HFFc6 (cell line): ENCODE data around the gene MYH7B. TPM values are rescaled to one million over a fixed set of nuclear protein-coding genes. Genes with fewer than 3 reads are reported as not detected.

Experiments
- DNase-seq: peaks from one replicate; pipeline ENCODE4 v3.0.0-alpha.2; 2018
- H3K27ac Mint-ChIP-seq: 2 replicates; pipeline ENCODE4 v1.8.0; 2020; ENCODE audit warnings: mild to moderate bottlenecking, mixed read lengths
- H3K27me3 Mint-ChIP-seq: 2 replicates; pipeline ENCODE4 v1.8.0; 2021; ENCODE audit warnings: mild to moderate bottlenecking, moderate library complexity, mixed read lengths; ENCODE audit not compliant: insufficient read depth
- H3K36me3 Mint-ChIP-seq: 2 replicates; pipeline ENCODE4 v1.8.0; 2021; ENCODE audit warnings: low read depth, mixed read lengths
- H3K4me1 Mint-ChIP-seq: 2 replicates; pipeline ENCODE4 v1.8.0; 2020; ENCODE audit warnings: low read depth, mixed read lengths
- H3K4me3 Mint-ChIP-seq: 2 replicates; pipeline ENCODE4 v1.8.0; 2020; ENCODE audit warnings: mild to moderate bottlenecking, moderate library complexity, mixed read lengths
- H3K9me3 Mint-ChIP-seq: 2 replicates; pipeline ENCODE4 v1.8.0; 2020; ENCODE audit warnings: mild to moderate bottlenecking, mixed read lengths
- CTCF ChIP-seq: fragments of 200-600 bp; sonication (generic); IDR thresholded peaks from 2 replicates; pipeline ENCODE4 v1.5.0; 2021; ENCODE audit warnings: antibody characterized with exemption, mild to moderate bottlenecking
- total RNA-seq, 6 experiments: library from RNA; stranded (reverse); fragmentation: NEBNext Ultra II Directional; extraction: Animal tissue kit (Norgen Biotek cat#: 25700); gene quantifications; 2 replicates in 1 of 6; 3 replicates in 5 of 6; pipeline ENCODE4 v1.2.3, GENCODE V29; 2021

MYH7B gene
- total RNA-seq, 6 experiments from 2014 or later, result 0.07 to 0.19 TPM; not detected in 4

GRCh38 chr20:35000922-35001595, 45.4 kb downstream of the MYH7B start:
- no peak overlapping the region for H3K27ac Mint-ChIP-seq
- H3K9me3 Mint-ChIP-seq, result no peaks in the 10 kb centered on the region
- H3K4me1 Mint-ChIP-seq, result no peaks in the 10 kb centered on the region
- no peak for DNase-seq
- H3K36me3 Mint-ChIP-seq, result peaks cover 11% of the 10 kb centered on the region; the same call in 1 of the 2 replicates
- TF ChIP-seq CTCF, result no peak
- H3K4me3 Mint-ChIP-seq, result no peak overlapping the region
- H3K27me3 Mint-ChIP-seq, result peaks cover 10% of the 10 kb centered on the region

GRCh38 chr20:35001596-35002362, 46.1 kb downstream of the MYH7B start:
- peak; percentile 65 for TF ChIP-seq CTCF
- Mint-ChIP-seq H3K27ac (no peak overlapping the region), H3K4me3 (no peak overlapping the region), H3K27me3 (peaks cover 8% of the 10 kb centered on the region), H3K36me3 (peaks cover 14% of the 10 kb centered on the region; the same call in 1 of the 2 replicates), H3K4me1 (no peaks in the 10 kb centered on the region), H3K9me3 (no peaks in the 10 kb centered on the region)
- no peak for DNase-seq

- H3K27ac Mint-ChIP-seq, result no peak overlapping the region
- H3K9me3 Mint-ChIP-seq, result no peaks in the 10 kb centered on the region
- no peak for TF ChIP-seq CTCF
- H3K36me3 Mint-ChIP-seq, result peaks cover 14% of the 10 kb centered on the region; the same call in 1 of the 2 replicates
- peaks cover 4% of the 10 kb centered on the region for H3K27me3 Mint-ChIP-seq
- no peak for DNase-seq
- H3K4me1 Mint-ChIP-seq, result no peaks in the 10 kb centered on the region
- no peak overlapping the region for H3K4me3 Mint-ChIP-seq
These were observed 47.0 kb downstream of the MYH7B start for GRCh38 chr20:35002426-35003210.

- H3K36me3 Mint-ChIP-seq, result peaks cover 14% of the 10 kb centered on the region; the same call in 1 of the 2 replicates
- no peak for TF ChIP-seq CTCF
- no peaks in the 10 kb centered on the region for H3K4me1 Mint-ChIP-seq
- no peak overlapping the region for H3K27ac Mint-ChIP-seq
- peaks cover 3% of the 10 kb centered on the region for H3K27me3 Mint-ChIP-seq
- H3K4me3 Mint-ChIP-seq, result no peak overlapping the region
- no peaks in the 10 kb centered on the region for H3K9me3 Mint-ChIP-seq
- no peak for DNase-seq
These were observed 47.8 kb downstream of the MYH7B start for GRCh38 chr20:35003211-35004031.
